Stimulated activated naive CD4-positive, alpha-beta T cell (primary cell): ENCODE data around the gene ENTPD6.

Source experiments
- DNase-seq, 6 experiments: peaks; one replicate each; lab custom pipeline; 2025; lab: John Stamatoyannopoulos, UW

ENTPD6 gene

DNA sequence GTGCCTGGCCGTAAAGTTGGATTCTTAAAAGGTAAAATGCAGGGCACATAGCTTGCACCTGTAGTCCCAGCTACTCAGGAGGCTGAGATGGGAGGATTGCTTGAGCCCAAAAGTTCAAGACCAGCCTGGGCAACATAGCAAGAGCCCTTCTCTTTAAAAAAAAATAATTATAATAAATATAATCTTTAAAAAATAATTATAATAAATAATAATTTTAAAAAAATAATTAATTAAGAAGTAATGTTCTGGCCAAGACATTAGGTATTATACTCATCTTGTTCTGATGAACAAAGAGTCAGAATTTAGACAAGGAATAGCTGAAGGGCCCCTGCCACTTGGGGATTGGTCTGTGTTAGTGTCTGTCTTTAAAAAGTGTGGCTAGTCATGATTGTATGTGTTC lies 13.9 kb downstream of the ENTPD6 start:
- DNase-seq: no peak

GRCh38 chr20:25209911-25210310 lies 14.4 kb downstream of the ENTPD6 start:
- no peak for DNase-seq

DNA sequence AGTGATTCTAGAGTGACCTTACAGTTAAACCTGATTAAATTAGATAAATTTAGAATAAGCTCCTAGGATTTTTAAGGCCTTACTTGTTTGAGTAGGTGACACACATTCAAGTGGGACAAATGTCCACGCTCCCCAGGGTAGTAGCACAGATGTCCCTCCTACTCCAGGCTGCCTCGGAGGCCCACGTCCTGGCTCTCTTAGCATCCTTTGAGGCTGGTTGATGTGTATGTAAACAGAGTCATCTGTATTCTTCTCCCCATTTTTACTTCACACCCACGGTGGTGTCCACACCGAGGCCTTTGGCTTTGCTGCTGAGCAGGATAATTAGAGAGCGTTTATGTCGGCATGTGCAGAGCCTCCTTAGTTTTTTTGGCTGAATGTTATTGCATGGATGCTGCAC lies 15.8 kb downstream of the ENTPD6 start:
- no peak for DNase-seq

GRCh38 chr20:25212242-25212641 lies 16.7 kb downstream of the ENTPD6 start:
- DNase-seq: no peak

GRCh38 chr20:25213566-25214425 lies 18.3 kb downstream of the ENTPD6 start:
- DNase-seq: no peak

DNA sequence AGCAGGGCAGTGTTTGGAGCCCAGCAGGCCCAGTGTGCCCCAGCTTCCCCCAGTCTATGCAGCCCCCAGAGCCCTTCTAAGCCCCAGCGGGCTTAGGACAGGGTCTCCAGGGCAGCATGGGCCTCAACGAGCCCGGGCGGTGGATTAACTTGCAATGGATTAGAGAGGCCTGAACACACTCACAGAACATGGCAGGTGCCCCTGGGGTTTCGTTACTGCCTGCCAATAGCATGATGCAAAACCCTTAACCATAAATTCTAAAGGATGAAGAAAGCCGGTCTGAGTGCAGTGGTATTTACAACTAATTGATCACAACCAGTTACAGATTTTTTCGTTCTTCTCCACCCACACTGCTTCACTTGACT lies 18.9 kb downstream of the ENTPD6 start:
- DNase-seq: no peak

GRCh38 chr20:25214819-25215218 lies 19.3 kb downstream of the ENTPD6 start:
- no peak for DNase-seq

- DNase-seq: no peak
These were observed 20.0 kb downstream of the ENTPD6 start for GRCh38 chr20:25215521-25215920.

- DNase-seq: no peak
These were observed 20.9 kb downstream of the ENTPD6 start for GRCh38 chr20:25216199-25216945.

GRCh38 chr20:25217161-25218108 lies 21.9 kb downstream of the ENTPD6 start:
- no peak for DNase-seq

DNA sequence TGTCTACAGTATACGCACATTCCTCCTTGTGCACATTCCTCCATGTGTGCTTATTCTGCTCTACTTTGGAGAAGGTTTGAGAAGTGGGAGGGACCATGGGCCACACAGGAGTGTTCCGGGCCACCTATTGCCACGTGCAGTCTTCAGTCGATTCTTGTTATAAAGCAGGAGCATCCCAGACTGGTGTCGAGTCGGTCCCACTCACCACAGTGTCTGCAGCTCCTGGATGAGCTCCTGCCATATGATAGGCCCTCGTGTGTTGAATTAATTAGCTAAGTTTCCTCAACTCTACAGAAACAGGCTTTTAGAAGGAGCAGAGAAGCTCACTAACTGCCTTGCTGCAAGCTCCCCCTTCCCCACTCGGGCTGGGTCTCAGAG lies 22.6 kb downstream of the ENTPD6 start:
- DNase-seq: no peak

- DNase-seq: no peak
These were observed 23.0 kb downstream of the ENTPD6 start for GRCh38 chr20:25218492-25218891.

DNA sequence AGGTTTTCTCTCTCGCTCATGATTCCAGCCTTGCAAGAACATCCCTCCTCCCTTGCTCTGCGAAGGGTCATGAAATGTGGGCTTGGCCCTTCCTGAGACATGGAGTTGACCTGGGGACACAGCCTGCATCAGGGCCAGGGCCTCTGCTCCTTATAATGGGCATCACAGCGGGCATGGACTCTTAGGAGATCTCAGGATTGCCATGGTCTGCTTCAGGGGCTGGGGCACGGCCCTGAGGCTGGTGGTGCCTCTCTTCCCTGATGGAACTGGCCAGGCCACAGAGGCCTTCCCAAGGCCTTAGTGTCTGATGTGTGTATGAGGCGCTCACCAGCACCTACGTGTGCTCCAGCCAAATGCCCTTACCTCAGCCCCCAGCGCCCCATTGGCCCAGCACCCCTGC lies 23.9 kb downstream of the ENTPD6 start:
- DNase-seq: no peak

GRCh38 chr20:25220021-25220730 lies 24.7 kb downstream of the ENTPD6 start:
- peak in 2 of 6 experiments; percentile 8 to 12 for DNase-seq

DNA sequence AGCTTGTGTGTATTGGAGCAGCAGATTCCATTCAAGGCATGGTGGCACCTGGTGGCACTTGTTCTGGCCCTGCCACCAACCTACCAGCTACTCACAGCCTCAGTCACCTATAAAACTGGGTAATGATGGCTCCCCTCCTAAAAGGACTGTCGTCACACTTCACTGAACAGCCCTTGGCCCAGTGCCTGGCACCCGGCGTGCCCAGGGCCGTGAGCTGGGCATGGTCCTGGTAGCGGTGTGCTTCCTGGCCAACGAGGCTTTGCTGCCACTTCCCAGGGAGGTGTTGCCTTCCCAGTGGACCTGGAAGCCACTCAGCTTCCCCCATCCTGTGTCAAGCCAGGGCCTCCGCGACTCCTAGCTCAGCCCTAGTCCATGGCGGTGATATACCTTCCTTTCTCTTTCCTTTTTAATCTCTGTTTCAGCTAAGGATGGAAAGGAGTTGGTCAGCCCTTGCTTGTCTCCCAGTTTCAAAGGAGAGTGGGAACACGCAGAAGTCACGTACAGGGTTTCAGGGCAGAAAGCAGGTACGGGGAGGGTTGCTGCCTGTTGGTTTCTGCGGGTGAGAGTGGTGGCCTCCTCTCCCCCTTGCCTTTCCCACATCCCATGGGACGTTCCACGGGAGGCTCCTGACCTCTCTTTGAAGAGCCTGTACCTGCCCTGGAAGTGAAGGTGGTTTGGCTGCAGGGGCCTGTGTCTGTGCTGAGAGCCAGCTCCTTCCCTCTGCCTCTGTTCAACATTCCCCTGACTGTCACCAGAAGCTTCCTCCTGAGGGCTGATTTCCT lies 25.5 kb downstream of the ENTPD6 start:
- no peak for DNase-seq

DNA sequence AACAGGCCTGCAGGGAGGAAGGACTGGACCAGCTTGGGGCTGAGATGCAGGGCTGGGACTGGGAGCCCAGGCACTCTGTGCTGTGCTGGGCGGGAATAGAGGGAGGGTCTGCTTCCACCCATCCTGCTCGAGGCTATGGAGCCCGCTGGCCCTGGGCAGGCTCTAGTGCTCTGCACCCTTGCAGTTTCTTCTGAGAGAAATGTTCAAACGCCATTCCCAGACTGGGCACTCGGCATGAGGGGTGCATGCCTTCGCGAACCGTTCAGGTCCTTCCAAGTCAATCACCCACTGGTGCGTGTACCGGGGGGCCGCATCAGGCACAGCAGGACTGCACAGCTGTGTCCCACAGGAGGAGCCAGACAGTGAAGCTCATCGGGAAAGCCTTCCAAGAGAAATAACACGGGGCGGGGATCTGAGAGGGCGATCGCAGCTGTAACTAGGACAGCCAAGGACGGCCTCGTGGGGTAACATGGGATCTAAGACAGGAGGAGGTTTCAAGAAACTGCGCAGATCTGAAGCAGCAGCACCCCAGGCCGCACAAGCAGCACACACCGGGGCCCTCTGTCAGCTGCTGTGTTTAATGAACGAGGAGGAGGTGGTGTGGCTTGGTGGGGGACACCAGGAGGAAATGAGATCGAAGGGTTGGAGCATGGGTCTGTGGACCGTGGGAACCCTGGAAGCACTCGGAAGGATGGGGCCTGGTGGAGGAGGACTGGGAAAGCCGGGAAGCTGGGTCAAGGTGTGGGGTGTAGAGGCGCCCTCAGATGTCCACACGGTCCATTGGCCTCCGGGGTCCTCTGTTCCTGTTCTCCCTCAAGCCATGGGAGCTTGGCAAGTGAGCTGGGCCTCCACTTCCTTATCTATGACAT lies 26.3 kb downstream of the ENTPD6 start:
- DNase-seq: no peak

GRCh38 chr20:25222461-25223178 lies 27.1 kb downstream of the ENTPD6 start:
- no peak for DNase-seq

DNA sequence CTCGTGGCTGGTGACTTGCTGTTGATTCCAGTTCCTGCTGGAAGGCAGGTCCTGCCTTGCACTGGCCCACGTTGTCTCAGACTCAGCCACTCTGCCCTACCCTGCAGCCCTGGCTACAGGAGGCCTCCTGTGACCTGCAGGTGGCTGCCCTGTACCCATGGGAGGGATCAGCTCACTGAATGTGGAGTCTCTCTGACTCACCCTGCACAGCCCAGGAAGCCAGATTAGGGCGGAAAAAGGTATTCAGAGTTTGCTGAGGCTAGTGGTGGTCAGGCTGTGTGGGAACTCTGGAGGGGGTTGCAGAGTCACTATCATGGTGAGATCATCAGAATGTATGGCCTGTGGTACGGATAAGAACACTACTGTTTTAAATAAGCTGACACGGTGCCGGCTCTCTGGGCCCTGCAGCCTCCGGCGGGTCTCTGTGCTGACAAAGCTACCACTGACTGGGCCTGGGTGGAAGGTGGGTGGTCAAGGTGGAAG lies 27.7 kb downstream of the ENTPD6 start:
- no peak for DNase-seq
